Measurements from ENCODE around the gene MSRB3. TPM values are rescaled to one million over a fixed set of nuclear protein-coding genes. Genes with fewer than 3 reads are reported as not detected.

Gene MSRB3
- total RNA-seq, 4 donors from 2014 or later = 2.8 to 14.9 (median 9.3) TPM

DNA sequence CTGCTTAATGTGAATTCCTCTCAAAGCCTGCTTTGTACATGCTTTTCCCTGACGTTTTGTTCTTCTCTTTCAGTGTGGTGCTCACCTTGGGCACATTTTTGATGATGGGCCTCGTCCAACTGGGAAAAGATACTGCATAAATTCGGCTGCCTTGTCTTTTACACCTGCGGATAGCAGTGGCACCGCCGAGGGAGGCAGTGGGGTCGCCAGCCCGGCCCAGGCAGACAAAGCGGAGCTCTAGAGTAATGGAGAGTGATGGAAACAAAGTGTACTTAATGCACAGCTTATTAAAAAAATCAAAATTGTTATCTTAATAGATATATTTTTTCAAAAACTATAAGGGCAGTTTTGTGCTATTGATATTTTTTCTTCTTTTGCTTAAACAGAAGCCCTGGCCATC lies 184.6 kb downstream of the MSRB3 start:
- Histone ChIP-seq H3K36me3 (no peaks in the 10 kb centered on the region), H3K27me3 (no peaks in the 10 kb centered on the region)

DNA sequence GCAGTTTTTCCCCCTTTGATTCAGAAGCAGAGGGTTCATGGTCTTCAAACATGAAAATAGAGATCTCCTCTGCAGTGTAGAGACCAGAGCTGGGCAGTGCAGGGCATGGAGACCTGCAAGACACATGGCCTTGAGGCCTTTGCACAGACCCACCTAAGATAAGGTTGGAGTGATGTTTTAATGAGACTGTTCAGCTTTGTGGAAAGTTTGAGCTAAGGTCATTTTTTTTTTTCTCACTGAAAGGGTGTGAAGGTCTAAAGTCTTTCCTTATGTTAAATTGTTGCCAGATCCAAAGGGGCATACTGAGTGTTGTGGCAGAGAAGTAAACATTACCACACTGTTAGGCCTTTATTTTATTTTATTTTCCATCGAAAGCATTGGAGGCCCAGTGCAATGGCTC lies 185.1 kb downstream of the MSRB3 start:
- no peak overlapping the region for H3K27ac ChIP-seq
- H3K27me3 ChIP-seq = no peaks in the 10 kb centered on the region
- no peak overlapping the region for H3K4me3 ChIP-seq
- H3K9me3 ChIP-seq = no peaks in the 10 kb centered on the region
- no peak for TF ChIP-seq POLR2A (IDR thresholded peaks at IDR 0.05)
- TF ChIP-seq, protein P1, sequence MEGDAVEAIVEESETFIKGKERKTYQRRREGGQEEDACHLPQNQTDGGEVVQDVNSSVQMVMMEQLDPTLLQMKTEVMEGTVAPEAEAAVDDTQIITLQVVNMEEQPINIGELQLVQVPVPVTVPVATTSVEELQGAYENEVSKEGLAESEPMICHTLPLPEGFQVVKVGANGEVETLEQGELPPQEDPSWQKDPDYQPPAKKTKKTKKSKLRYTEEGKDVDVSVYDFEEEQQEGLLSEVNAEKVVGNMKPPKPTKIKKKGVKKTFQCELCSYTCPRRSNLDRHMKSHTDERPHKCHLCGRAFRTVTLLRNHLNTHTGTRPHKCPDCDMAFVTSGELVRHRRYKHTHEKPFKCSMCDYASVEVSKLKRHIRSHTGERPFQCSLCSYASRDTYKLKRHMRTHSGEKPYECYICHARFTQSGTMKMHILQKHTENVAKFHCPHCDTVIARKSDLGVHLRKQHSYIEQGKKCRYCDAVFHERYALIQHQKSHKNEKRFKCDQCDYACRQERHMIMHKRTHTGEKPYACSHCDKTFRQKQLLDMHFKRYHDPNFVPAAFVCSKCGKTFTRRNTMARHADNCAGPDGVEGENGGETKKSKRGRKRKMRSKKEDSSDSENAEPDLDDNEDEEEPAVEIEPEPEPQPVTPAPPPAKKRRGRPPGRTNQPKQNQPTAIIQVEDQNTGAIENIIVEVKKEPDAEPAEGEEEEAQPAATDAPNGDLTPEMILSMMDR (IDR thresholded peaks at IDR 0.05) = no peak
- no peaks in the 10 kb centered on the region for H3K4me1 ChIP-seq
- H3K36me3 ChIP-seq = no peaks in the 10 kb centered on the region
- no peak for DNase-seq

More for the DNA sequence above, 184.6 kb downstream of the MSRB3 start:
- DNase-seq = no peak
- no peaks in the 10 kb centered on the region for H3K9me3 ChIP-seq
- H3K4me1 ChIP-seq = no peaks in the 10 kb centered on the region
- TF ChIP-seq, protein P1 (IDR thresholded peaks at IDR 0.05) = no peak
- TF ChIP-seq POLR2A (IDR thresholded peaks at IDR 0.05) = no peak
- no peak overlapping the region for H3K4me3 ChIP-seq
- H3K27ac ChIP-seq = no peak overlapping the region

DNA sequence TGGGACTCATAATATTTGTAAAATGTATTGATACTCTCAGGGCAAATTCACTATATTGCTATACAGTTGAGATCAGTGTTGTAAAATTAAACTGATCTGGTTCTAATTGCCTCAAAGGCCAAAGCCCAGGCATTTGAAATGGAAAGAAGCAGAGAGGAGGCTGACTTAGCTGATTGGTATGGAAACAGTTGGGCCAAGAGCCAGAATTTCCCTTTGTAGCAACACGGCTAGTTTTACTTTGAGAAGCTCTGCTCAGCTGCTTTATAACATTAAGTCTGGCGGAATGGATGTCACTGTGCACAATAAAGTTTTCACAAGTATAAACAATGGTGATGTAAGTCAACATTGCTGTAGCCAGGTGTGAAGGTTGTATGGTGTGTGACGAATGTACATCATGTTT lies 186.4 kb downstream of the MSRB3 start:
- no peaks in the 10 kb centered on the region for H3K9me3 ChIP-seq
- no peaks in the 10 kb centered on the region for H3K27me3 ChIP-seq
- H3K27ac ChIP-seq = no peak overlapping the region
- TF ChIP-seq, protein P1 (IDR thresholded peaks at IDR 0.05) = no peak
- TF ChIP-seq POLR2A (IDR thresholded peaks at IDR 0.05) = no peak
- H3K4me3 ChIP-seq = no peak overlapping the region
- no peak for DNase-seq
- H3K36me3 ChIP-seq = no peaks in the 10 kb centered on the region
- no peaks in the 10 kb centered on the region for H3K4me1 ChIP-seq

DNA sequence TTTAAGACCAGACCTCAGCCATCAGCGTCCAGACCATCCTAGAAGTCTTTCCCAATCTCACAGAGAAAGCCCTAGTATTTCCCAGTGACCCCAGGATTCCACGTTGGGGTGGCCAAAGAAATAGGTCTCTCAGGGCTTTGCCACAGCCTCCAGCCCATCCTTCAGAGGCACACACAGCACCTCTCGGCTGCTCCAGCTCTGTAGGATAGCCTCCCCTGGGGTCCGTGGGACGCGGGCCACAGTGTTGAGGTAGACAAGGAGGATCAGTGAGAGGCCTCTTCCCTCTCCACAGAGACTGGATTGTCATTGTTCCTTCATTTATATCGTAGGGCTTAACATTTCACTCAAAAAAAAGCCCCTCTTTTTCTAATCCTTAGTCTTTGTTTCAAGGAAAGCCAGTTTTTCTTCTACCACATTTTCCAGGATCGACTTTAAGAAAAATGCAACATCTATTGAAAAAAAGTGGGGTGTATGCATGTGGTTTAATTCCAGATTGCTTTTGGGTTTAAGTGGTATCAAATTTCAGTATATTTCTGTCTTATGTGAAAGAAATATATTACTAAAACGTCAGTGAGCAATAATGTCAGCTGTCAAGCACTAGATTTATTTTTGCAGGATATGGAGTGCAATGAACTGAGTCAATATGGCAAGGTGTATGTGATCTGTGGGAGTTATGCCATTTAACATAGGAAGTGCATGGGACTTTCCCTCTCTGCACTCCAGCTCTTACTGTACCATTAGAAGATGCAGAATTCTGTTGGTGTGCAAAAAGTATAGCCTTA lies 187.5 kb downstream of the MSRB3 start:
- no peak for TF ChIP-seq POLR2A (IDR thresholded peaks at IDR 0.05)
- TF ChIP-seq, protein P1 (IDR thresholded peaks at IDR 0.05) = no peak
- no peak for DNase-seq
- no peak overlapping the region for H3K4me3 ChIP-seq
- H3K27ac ChIP-seq = no peak overlapping the region
- H3K4me1 ChIP-seq = no peaks in the 10 kb centered on the region
- H3K9me3 ChIP-seq = no peaks in the 10 kb centered on the region
- no peaks in the 10 kb centered on the region for H3K27me3 ChIP-seq
- H3K36me3 ChIP-seq = no peaks in the 10 kb centered on the region

DNA sequence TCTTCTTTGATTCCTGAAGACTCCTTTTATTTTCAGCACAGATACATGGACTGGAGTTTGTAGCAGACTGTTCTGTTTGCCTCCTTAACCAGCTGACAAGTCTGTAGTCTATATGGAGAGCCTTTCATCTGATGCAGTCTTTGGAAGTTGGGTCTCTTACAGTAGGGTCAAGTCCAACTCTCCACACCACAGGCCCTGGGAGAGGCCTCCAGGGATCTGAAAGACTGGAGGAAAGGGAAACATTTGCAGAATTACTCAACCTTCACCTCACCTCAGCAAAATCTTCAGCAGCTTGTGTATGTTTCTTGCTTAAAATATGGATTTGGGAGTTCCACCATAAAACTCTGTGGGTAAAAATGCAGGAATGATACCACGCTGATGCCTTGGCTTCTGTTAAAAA lies 188.4 kb downstream of the MSRB3 start:
- no peak for DNase-seq
- no peaks in the 10 kb centered on the region for H3K4me1 ChIP-seq

More for the DNA sequence above, 188.4 kb downstream of the MSRB3 start:
- H3K36me3 ChIP-seq = no peaks in the 10 kb centered on the region
- H3K27ac ChIP-seq = no peak overlapping the region
- no peaks in the 10 kb centered on the region for H3K9me3 ChIP-seq
- no peak overlapping the region for H3K4me3 ChIP-seq
- H3K27me3 ChIP-seq = no peaks in the 10 kb centered on the region
- TF ChIP-seq, protein P1 (IDR thresholded peaks at IDR 0.05) = no peak
- no peak for TF ChIP-seq POLR2A (IDR thresholded peaks at IDR 0.05)

All from Peyer's patch (tissue), 4 donors.